Activated CD8-positive, alpha-beta memory T cell treated with anti-CD3 and anti-CD28 coated beads, Interleukin-2, amount 50 U/mL, for 1 hour (primary cell): ENCODE results near the gene TMC6.
"Not testable (repeated sequence)": the region's sequence is repeated elsewhere in the genome, so short reads cannot be mapped to it uniquely, and the experiment has no call there.

Experiments
- DNase-seq: peaks from one replicate; pipeline ENCODE4 v3.0.0-alpha.2; 2020; ENCODE audit errors: extremely low read depth

TMC6 gene

GRCh38 chr17:78124836-78125137, 3.8 kb downstream of the TMC6 start:
- DNase-seq = no peak

GRCh38 chr17:78124081-78124835, 4.3 kb downstream of the TMC6 start:
- no peak for DNase-seq

- DNase-seq = no peak
Observed at GRCh38 chr17:78123258-78123929, 5.2 kb downstream of the TMC6 start.

- DNase-seq = no peak
Observed at GRCh38 chr17:78122931-78123249, 5.7 kb downstream of the TMC6 start.

- no peak for DNase-seq
Observed at GRCh38 chr17:78122216-78122930, 6.2 kb downstream of the TMC6 start.

- no peak for DNase-seq
Observed at GRCh38 chr17:78121801-78122215, 6.7 kb downstream of the TMC6 start.

- no peak for DNase-seq
Observed at GRCh38 chr17:78120971-78121800, 7.4 kb downstream of the TMC6 start.

GRCh38 chr17:78120537-78120936, 8.0 kb downstream of the TMC6 start:
- no peak for DNase-seq

GRCh38 chr17:78118801-78119241, 9.7 kb downstream of the TMC6 start:
- DNase-seq = no peak

- no peak for DNase-seq
Observed at GRCh38 chr17:78117027-78117981, 11.3 kb downstream of the TMC6 start.

- no peak for DNase-seq
Observed at GRCh38 chr17:78116411-78116810, 12.1 kb downstream of the TMC6 start.

GRCh38 chr17:78115803-78116202, 12.8 kb downstream of the TMC6 start:
- DNase-seq = not testable (repeated sequence)

GRCh38 chr17:78114831-78115723, 13.5 kb downstream of the TMC6 start:
- DNase-seq = no peak

GRCh38 chr17:78113804-78114785, 14.5 kb downstream of the TMC6 start:
- DNase-seq = no peak

GRCh38 chr17:78112518-78113471, 15.8 kb downstream of the TMC6 start:
- no peak for DNase-seq

GRCh38 chr17:78111727-78112517, 16.6 kb downstream of the TMC6 start:
- no peak for DNase-seq
